ENCODE data around the gene ANKRD6.

ANKRD6 gene

DNA sequence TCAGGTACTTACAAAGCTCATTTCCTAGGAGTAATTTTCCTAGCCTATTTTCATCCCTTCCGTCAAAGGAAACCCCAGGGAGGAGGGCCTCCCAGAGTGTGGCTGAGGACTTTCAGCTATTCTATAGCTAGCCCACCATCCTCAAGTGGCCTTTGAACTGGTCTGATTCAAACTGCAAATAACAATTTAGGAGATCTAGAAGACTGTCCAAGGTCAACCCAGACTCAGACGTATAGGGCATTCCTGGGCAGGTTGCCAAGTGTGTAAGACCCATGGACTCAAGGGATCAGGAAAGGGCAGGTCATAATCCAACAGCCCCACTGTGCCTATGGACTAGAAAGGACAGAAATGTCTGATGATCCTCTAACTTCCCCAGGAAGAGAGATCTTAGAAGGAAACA, 18.7 kb upstream of the ANKRD6 start:
- TF ChIP-seq, protein P1, sequence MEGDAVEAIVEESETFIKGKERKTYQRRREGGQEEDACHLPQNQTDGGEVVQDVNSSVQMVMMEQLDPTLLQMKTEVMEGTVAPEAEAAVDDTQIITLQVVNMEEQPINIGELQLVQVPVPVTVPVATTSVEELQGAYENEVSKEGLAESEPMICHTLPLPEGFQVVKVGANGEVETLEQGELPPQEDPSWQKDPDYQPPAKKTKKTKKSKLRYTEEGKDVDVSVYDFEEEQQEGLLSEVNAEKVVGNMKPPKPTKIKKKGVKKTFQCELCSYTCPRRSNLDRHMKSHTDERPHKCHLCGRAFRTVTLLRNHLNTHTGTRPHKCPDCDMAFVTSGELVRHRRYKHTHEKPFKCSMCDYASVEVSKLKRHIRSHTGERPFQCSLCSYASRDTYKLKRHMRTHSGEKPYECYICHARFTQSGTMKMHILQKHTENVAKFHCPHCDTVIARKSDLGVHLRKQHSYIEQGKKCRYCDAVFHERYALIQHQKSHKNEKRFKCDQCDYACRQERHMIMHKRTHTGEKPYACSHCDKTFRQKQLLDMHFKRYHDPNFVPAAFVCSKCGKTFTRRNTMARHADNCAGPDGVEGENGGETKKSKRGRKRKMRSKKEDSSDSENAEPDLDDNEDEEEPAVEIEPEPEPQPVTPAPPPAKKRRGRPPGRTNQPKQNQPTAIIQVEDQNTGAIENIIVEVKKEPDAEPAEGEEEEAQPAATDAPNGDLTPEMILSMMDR (IDR thresholded peaks at IDR 0.05; ENCODE audit: low read depth, low read length), result no peak
- H3K4me3 ChIP-seq (ENCODE audit: low read depth, low read length), result no peak overlapping the region

DNA sequence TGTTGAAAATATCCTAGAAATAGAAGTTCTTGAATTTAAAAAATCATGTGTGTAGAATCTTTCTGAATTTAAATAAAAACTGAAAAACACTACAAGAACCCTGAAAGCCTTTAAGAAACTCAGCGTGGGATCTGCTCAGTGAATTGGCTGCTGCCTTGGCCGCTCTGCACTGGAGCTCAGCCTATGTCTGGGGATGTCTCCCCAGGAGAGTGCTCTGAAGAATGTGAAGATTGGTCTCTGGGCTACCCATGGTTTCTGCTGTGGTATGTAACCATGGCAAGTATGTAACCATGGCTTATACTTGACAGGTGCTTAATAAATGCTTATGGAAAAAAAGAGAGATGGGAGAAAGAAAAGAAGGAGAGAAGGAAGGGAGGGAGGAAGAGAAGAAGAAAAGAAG, 17.8 kb upstream of the ANKRD6 start:
- TF ChIP-seq, protein P1 (IDR thresholded peaks at IDR 0.05; ENCODE audit: low read depth, low read length), result no peak
- H3K4me3 ChIP-seq (ENCODE audit: low read depth, low read length), result no peak overlapping the region

DNA sequence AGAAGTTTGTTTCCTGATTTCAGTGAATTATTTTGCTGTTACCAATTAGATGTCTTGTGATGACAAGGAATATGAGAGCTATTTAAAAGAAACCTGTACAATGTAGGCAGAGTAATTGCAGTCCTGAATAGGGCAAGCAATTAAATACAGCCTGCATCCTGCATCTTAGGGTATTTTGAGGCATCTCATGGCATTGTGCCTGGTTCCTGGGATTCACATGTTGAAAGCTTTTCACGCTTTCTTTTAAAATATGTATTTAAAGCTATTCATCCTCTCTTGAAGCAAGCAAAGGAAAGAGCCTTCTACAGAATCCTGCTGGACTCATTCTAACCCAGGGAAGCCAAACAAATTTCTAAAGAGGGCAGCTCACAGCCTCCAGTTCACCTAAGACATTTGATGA, 16.2 kb upstream of the ANKRD6 start:
- H3K4me3 ChIP-seq (ENCODE audit: low read depth, low read length), result no peak overlapping the region
- TF ChIP-seq, protein P1 (IDR thresholded peaks at IDR 0.05; ENCODE audit: low read depth, low read length), result no peak

DNA sequence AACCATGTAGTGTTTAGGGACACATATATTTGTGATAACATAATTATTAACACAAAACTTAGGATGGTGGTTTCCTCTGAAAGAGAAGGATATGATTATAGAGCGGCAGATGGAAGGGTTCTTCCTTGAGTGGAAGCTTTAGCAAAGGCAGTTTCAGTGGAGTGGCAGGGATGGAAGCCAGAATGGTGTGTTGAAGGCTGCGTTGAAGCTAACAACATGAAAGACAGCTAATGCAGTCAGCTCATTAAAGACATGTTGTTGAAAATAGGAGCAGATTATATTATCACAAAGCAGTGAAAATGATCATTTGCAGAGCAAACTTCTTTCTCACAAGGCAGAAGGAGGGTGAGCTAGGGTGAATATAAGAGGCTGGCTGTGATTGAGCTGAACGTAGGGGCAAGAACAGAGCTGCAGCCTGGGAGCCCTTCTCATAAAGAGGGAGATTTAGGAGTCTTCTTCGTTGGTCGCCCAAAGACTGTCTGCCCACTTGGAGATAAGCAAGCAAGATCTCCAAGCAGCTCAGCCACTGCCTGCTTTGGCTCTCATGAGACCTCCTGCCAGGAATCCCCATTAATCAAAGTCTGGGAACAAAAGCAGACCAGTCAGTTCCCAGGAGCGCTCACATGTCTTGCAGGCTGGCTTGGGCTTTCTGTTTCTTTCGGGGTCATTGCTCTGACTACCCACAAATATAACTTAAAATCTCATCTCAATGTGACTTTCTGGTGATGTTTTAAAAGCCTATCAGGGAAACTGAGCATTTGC, 2.6 kb upstream of the ANKRD6 start:
- TF ChIP-seq, protein P1 (IDR thresholded peaks at IDR 0.05; ENCODE audit: low read depth, low read length), result no peak
- no peak overlapping the region for H3K4me3 ChIP-seq (ENCODE audit: low read depth, low read length)

DNA sequence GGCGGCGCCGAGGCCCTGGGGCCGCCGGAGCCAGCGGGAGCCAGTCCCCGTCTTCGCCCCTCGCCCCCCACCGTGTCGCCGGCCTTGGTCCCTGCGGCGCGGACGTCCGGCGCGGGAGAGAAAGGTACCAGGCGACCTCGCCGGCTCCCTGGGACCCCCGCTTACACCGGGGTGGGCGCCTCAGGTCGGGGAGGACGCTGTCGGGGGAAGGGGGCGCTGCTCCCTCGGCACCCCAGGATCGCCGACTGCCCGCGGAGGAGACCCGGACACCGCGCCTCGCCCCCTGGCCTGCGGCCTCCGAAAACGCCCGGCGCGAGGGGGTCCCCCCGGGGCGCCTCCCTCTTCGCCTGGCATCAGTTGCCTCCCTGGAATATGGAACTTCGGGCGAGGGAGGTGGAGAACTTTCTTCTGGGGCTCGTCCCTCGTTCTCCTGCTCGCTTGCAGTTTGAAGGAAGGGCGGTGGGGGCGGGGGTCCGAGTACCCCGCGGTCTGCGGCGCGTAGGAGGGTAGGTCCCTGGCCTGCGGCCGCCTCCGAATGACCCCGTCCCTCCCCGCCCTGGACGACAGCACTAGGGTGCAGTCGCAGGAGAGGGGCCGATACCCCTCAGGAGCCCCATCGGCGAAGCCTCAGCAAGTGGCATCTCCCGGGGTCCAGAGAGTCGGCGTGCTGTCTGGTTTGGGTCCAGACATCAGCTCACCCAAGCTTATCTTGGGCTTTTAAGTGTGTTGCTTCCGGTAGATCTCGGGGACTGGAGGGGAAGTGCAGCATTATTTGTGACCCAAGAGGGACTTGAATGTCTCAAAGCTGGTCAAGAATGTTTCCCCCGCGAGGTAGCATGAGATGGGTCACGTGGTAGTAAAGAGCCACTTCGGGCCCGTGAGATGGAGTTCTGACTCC, 549 bp downstream of the ANKRD6 start:
- TF ChIP-seq, protein P1 (IDR thresholded peaks at IDR 0.05; ENCODE audit: low read depth, low read length), result no peak
- H3K4me3 ChIP-seq (ENCODE audit: low read depth, low read length), result peak overlapping the region; percentile 22; the same call in 1 of the 2 replicates

DNA sequence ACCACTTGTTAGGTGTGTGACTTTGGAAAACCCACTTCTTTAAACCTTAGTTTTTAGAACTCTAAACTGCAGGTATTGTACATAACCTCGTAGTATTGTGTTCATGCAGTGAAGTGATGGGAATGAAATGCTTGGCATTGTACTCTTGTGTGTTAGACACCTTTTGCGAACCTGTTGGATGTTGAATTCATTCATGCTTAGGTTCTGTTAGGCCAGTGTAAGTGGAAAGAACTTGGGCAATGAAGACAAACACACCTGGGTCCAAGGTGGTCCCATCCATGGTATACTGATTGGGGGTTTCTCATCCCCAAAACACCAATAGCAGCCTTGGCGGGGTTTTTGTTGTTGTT, 1.2 kb downstream of the ANKRD6 start:
- H3K4me3 ChIP-seq (ENCODE audit: low read depth, low read length), result no peak overlapping the region
- TF ChIP-seq, protein P1 (IDR thresholded peaks at IDR 0.05; ENCODE audit: low read depth, low read length), result no peak

DNA sequence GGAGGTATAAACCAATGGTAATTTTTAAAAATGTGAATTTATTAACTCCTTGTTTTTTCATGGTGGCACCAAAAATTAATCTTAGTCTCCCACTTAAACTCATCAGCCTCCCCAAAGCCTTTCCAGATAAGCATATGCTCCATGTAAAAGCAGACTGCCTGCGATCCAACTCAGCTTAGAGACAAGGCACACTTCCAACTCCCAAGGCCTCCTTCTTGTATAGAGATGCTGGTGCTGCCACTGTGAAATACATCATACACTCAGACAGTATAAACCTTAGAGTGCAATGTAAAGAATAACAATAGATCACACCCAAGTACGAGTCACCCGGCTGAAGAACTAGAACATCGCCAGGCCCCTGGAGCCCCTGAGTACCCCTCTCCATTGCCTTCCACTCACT, 2.0 kb downstream of the ANKRD6 start:
- no peak overlapping the region for H3K4me3 ChIP-seq (ENCODE audit: low read depth, low read length)
- TF ChIP-seq, protein P1 (IDR thresholded peaks at IDR 0.05; ENCODE audit: low read depth, low read length), result no peak

Data from WI38 (cell line).